H9 (cell line): ENCODE measurements around the gene SAMHD1. TPM values are rescaled to one million over a fixed set of nuclear protein-coding genes. Genes with fewer than 3 reads are reported as not detected.

Experiments
- DNase-seq: peaks from one replicate; pipeline ENCODE4 v3.0.0-alpha.2; 2017
- H2AFZ ChIP-seq: one replicate; pipeline ENCODE4 v1.6.1; 2013; ENCODE audit warnings: mild to moderate bottlenecking, low read length, control low read depth, moderate library complexity
- H2AK5ac ChIP-seq: 2 replicates; pipeline ENCODE4 v1.6.1; 2013; ENCODE audit warnings: low read length, control low read depth, mixed read lengths; ENCODE audit not compliant: insufficient read length
- H2BK120ac ChIP-seq: one replicate; pipeline ENCODE4 v1.6.1; 2013; ENCODE audit warnings: low read depth, mild to moderate bottlenecking, low read length, control low read depth, inconsistent platforms; ENCODE audit not compliant: poor library complexity, severe bottlenecking
- H2BK12ac ChIP-seq: 2 replicates; pipeline ENCODE4 v1.6.1; 2013; ENCODE audit warnings: low read length, control low read depth, mixed read lengths, low read depth; ENCODE audit not compliant: insufficient read length
- H2BK15ac ChIP-seq: 2 replicates; pipeline ENCODE4 v1.6.1; 2013; ENCODE audit warnings: low read depth, low read length, control low read depth
- H2BK20ac ChIP-seq: one replicate; pipeline ENCODE4 v1.6.1; 2013; ENCODE audit warnings: low read depth, mild to moderate bottlenecking, low read length, control low read depth, inconsistent platforms; ENCODE audit not compliant: poor library complexity, severe bottlenecking
- H2BK5ac ChIP-seq: 2 replicates; pipeline ENCODE4 v1.6.1; 2013; ENCODE audit warnings: low read length, control low read depth, mixed read lengths; ENCODE audit not compliant: insufficient read length
- H3K14ac ChIP-seq: 2 replicates; pipeline ENCODE4 v1.6.1; 2013; ENCODE audit warnings: low read length, control low read depth; ENCODE audit not compliant: insufficient read depth
- H3K18ac ChIP-seq: 2 replicates; pipeline ENCODE4 v1.6.1; 2013; ENCODE audit warnings: low read depth, mild to moderate bottlenecking, mixed read lengths, low read length, control low read depth; ENCODE audit not compliant: insufficient read length
- H3K23ac ChIP-seq: 2 replicates; pipeline ENCODE4 v1.6.1; 2013; ENCODE audit warnings: low read length, control low read depth, mixed read lengths, low read depth; ENCODE audit not compliant: insufficient read length
- H3K23me2 ChIP-seq: 2 replicates; pipeline ENCODE4 v1.6.1; 2013; ENCODE audit warnings: low read depth, mild to moderate bottlenecking, mixed read lengths, low read length, control low read depth; ENCODE audit not compliant: insufficient read length, poor library complexity, severe bottlenecking
- H3K27ac ChIP-seq: 2 replicates; pipeline ENCODE4 v1.5.1; 2013; ENCODE audit warnings: low read length, control low read depth, mixed read lengths, low read depth; ENCODE audit not compliant: insufficient read length
- H3K27me3 ChIP-seq: 2 replicates; pipeline ENCODE4 v1.6.1; 2013; ENCODE audit warnings: low read length, control low read depth, inconsistent platforms; ENCODE audit not compliant: insufficient read depth
- H3K4ac ChIP-seq: 2 replicates; pipeline ENCODE4 v1.6.1; 2013; ENCODE audit warnings: low read depth, mild to moderate bottlenecking, control low read depth, inconsistent platforms, low read length, moderate library complexity
- H3K4me1 ChIP-seq: 2 replicates; pipeline ENCODE4 v1.6.1; 2013; ENCODE audit warnings: low read length, control low read depth, inconsistent platforms; ENCODE audit not compliant: insufficient read depth
- H3K4me2 ChIP-seq: 2 replicates; pipeline ENCODE4 v1.6.1; 2013; ENCODE audit warnings: low read length, control low read depth, mixed read lengths; ENCODE audit not compliant: insufficient read length, insufficient read depth
- H3K56ac ChIP-seq: 2 replicates; pipeline ENCODE4 v1.6.1; 2013; ENCODE audit warnings: low read depth, mild to moderate bottlenecking, mixed read lengths, low read length, control low read depth; ENCODE audit not compliant: insufficient read length
- H3K79me1 ChIP-seq: 2 replicates; pipeline ENCODE4 v1.6.1; 2013; ENCODE audit warnings: low read depth, mild to moderate bottlenecking, moderate library complexity, low read length, control low read depth, inconsistent platforms; ENCODE audit not compliant: insufficient read depth, poor library complexity, severe bottlenecking
- H3K79me2 ChIP-seq: 2 replicates; pipeline ENCODE4 v1.6.1; 2013; ENCODE audit warnings: low read length, control low read depth, inconsistent platforms; ENCODE audit not compliant: insufficient read depth
- H3K9ac ChIP-seq: 2 replicates; pipeline ENCODE4 v1.6.1; 2013; ENCODE audit warnings: low read length, control low read depth, mixed read lengths; ENCODE audit not compliant: insufficient read length; ENCODE audit errors: extremely low read depth
- H3K9me3 ChIP-seq: one replicate; pipeline ENCODE4 v1.6.1; 2013; ENCODE audit warnings: low read depth, low read length, inconsistent platforms; ENCODE audit not compliant: control insufficient read depth
- H3T11ph ChIP-seq: one replicate; pipeline ENCODE4 v1.6.1; 2013; ENCODE audit warnings: mild to moderate bottlenecking, low read length, control low read depth, inconsistent platforms
- H4K20me1 ChIP-seq: one replicate; pipeline ENCODE4 v1.6.1; 2013; ENCODE audit not compliant: control insufficient read depth, insufficient read length, insufficient read depth
- H4K5ac ChIP-seq: 2 replicates; pipeline ENCODE4 v1.6.1; 2013; ENCODE audit warnings: low read depth, mild to moderate bottlenecking, mixed read lengths, low read length, control low read depth; ENCODE audit not compliant: insufficient read length
- H4K8ac ChIP-seq: replicated peaks from 2 replicates; pipeline ENCODE4 v1.6.1; 2013; ENCODE audit warnings: low read length, control low read depth, mixed read lengths, low read depth; ENCODE audit not compliant: insufficient read length
- H4K91ac ChIP-seq: 2 replicates; pipeline ENCODE4 v1.6.1; 2013; ENCODE audit warnings: low read depth, mild to moderate bottlenecking, moderate library complexity, mixed read lengths, low read length, control low read depth; ENCODE audit not compliant: insufficient read length
- H3K27ac Mint-ChIP-seq, 3 experiments: 2 replicates in 2 of 3; 3 replicates in 1 of 3; pipeline ENCODE4 v1.8.0; 2020 to 2021; ENCODE audit warnings: mixed read lengths in 3 of 3, mild to moderate bottlenecking in 1 of 3, moderate library complexity in 1 of 3
- H3K27me3 Mint-ChIP-seq: 2 replicates; pipeline ENCODE4 v1.8.0; 2021; ENCODE audit warnings: low read depth, mild to moderate bottlenecking, moderate library complexity, mixed read lengths
- H3K36me3 Mint-ChIP-seq, 3 experiments: 2 replicates in 2 of 3; 3 replicates in 1 of 3; pipeline ENCODE4 v1.8.0; 2020 to 2021; ENCODE audit warnings: low read depth in 3 of 3, mixed read lengths in 3 of 3; ENCODE audit not compliant: insufficient read depth in 1 of 3
- H3K4me1 Mint-ChIP-seq, 2 experiments: 2 replicates each; pipeline ENCODE4 v1.8.0; 2020; ENCODE audit warnings: mixed read lengths in 2 of 2
- H3K4me3 Mint-ChIP-seq, 2 experiments: 2 replicates in 1 of 2; 3 replicates in 1 of 2; pipeline ENCODE4 v1.8.0; 2020 to 2021; ENCODE audit warnings: mild to moderate bottlenecking in 2 of 2, mixed read lengths in 2 of 2, moderate library complexity in 1 of 2
- H3K9me3 Mint-ChIP-seq, 2 experiments: 2 replicates in 1 of 2; 3 replicates in 1 of 2; pipeline ENCODE4 v1.8.0; 2020; ENCODE audit warnings: mild to moderate bottlenecking in 2 of 2, mixed read lengths in 2 of 2, moderate library complexity in 1 of 2
- WGBS: extraction: QIAGEN DNeasy Blood & Tissue Kit; methylation state at CpG from one replicate; pipeline ENCODE4 v1.1.7; 2013; ENCODE audit warnings: missing lambda C conversion rate, low lambda C conversion rate, mixed read lengths; ENCODE audit not compliant: insufficient read length; ENCODE audit errors: extremely low coverage; 5-methylcytosine and 5-hydroxymethylcytosine counted together
- total RNA-seq: library from RNA; stranded (reverse); gene quantifications from 2 replicates; pipeline ENCODE4 v1.2.1, GENCODE V29; 2021
- TF ChIP-seq, protein P1 (sequence below): fragments of 200-600 bp; sonication (generic); conservative IDR thresholded peaks from 3 replicates; pipeline ENCODE4 v1.8.0; 2021; ENCODE audit warnings: antibody characterized with exemption, mild to moderate bottlenecking

SAMHD1 gene
- total RNA-seq, 1 experiment from 2014 or later, result 53.1 TPM

DNA sequence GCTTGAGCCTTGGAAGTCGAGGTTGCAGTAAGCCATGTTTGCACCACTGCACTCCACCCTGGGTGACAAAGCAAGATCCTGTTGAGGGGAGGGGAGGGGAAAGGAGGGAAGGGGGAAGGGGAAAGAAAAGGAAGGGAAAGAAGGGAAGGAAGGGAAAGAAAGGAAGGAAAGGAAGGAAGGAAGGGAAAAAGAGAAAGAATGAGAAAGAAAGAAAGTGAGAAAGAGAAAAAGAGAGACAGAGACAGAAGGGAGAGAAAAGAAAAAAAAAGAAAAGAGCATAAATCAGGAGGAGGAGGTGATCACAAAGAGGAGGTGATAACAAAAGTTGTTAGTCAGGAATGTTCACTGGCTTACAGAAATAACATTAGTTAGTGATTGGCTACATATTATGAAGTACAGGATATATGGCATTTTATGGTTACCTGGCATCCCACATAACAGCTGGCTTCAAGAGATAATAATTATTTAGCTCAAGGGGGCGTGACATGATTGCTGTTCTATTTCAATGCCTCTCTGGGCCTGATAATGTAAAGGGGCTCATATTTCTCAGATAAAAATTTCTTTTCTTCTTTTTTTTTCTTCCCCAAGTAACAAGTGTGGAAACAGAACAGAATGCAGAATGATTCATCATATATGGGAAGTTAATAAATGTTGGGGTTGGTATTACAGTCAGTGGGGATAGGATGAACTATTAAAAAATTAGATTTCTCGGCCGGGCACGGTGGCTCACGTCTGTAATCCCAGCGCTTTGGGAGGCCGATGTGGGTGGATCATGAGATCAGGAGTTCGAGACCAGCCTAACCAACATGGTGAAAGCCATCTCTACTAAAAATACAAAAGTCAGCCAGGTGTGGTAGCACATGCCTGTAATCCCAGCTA, 27.1 kb downstream of the SAMHD1 start:
- no peak overlapping the region for H3K27ac ChIP-seq

More for the DNA sequence above, 27.1 kb downstream of the SAMHD1 start:
- H2AK5ac ChIP-seq, result no peak overlapping the region
- H3K9me3 ChIP-seq, result no peaks in the 10 kb centered on the region
- H3K4me1 ChIP-seq, result no peaks in the 10 kb centered on the region
- H3T11ph ChIP-seq, result no peak overlapping the region
- H2BK20ac ChIP-seq, result no peak overlapping the region
- no peak overlapping the region for H3K9ac ChIP-seq
- H4K5ac ChIP-seq, result no peak overlapping the region
- H3K36me3 Mint-ChIP-seq, result peaks cover 8 to 56% (median 32%) of the 10 kb centered on the region in 3 experiments; a peak in 5 of 7 replicates
- H3K23ac ChIP-seq, result no peak overlapping the region
- peaks cover 6 to 11% of the 10 kb centered on the region in 2 experiments; a peak in 3 of 4 replicates for H3K4me1 Mint-ChIP-seq
- H2BK120ac ChIP-seq, result no peak overlapping the region
- H3K27me3 Mint-ChIP-seq, result no peaks in the 10 kb centered on the region
- H3K4ac ChIP-seq, result no peak overlapping the region
- no peaks in the 10 kb centered on the region; the same call in 1 of the 2 replicates for H3K79me2 ChIP-seq
- no peak for DNase-seq
- H2BK12ac ChIP-seq, result no peak overlapping the region
- H3K4me2 ChIP-seq, result no peak overlapping the region
- TF ChIP-seq, protein P1, sequence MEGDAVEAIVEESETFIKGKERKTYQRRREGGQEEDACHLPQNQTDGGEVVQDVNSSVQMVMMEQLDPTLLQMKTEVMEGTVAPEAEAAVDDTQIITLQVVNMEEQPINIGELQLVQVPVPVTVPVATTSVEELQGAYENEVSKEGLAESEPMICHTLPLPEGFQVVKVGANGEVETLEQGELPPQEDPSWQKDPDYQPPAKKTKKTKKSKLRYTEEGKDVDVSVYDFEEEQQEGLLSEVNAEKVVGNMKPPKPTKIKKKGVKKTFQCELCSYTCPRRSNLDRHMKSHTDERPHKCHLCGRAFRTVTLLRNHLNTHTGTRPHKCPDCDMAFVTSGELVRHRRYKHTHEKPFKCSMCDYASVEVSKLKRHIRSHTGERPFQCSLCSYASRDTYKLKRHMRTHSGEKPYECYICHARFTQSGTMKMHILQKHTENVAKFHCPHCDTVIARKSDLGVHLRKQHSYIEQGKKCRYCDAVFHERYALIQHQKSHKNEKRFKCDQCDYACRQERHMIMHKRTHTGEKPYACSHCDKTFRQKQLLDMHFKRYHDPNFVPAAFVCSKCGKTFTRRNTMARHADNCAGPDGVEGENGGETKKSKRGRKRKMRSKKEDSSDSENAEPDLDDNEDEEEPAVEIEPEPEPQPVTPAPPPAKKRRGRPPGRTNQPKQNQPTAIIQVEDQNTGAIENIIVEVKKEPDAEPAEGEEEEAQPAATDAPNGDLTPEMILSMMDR, result no peak
- H2AFZ ChIP-seq, result no peak overlapping the region
- no peak overlapping the region for H3K56ac ChIP-seq
- no peak overlapping the region for H4K8ac ChIP-seq
- H3K23me2 ChIP-seq, result no peaks in the 10 kb centered on the region
- no peak overlapping the region for H2BK15ac ChIP-seq
- no peak overlapping the region for H4K91ac ChIP-seq
- H3K9me3 Mint-ChIP-seq, result no peaks in the 10 kb centered on the region
- H3K79me1 ChIP-seq, result no peaks in the 10 kb centered on the region
- H3K27ac Mint-ChIP-seq, result peak overlapping the region in 2 of 3 experiments; percentile 86 to 91; a peak in 4 of 7 replicates
- no peak overlapping the region for H3K14ac ChIP-seq
- no CpG with 5 or more reads among the region's 9 CpGs for WGBS
- no peak overlapping the region for H2BK5ac ChIP-seq
- H4K20me1 ChIP-seq, result no peaks in the 10 kb centered on the region
- H3K4me3 Mint-ChIP-seq, result no peak overlapping the region
- no peaks in the 10 kb centered on the region for H3K27me3 ChIP-seq
- H3K18ac ChIP-seq, result no peak overlapping the region
